ENCODE results near the gene TMBIM1.

TMBIM1 gene

GRCh38 chr2:218292048-218293014 lies at the start of gene TMBIM1:
TSS of gene TMBIM1 (minus strand) at chr2:218292503. CDS start at chr2:218282141, 10,362 bp downstream.
- peak in 1 of 2 experiments; percentile 60 for DNase-seq

GRCh38 chr2:218341381-218341780 lies 49.1 kb upstream of the TMBIM1 start:
- no peak for DNase-seq

- DNase-seq: no peak
Observed at GRCh38 chr2:218340656-218341055, 48.4 kb upstream of the TMBIM1 start.

GRCh38 chr2:218334531-218334930 lies 42.2 kb upstream of the TMBIM1 start:
- DNase-seq: no peak

GRCh38 chr2:218332920-218333645 lies 40.8 kb upstream of the TMBIM1 start:
- no peak for DNase-seq

- no peak for DNase-seq
Observed at GRCh38 chr2:218332288-218332687, 40.0 kb upstream of the TMBIM1 start.

GRCh38 chr2:218331745-218332144 lies 39.4 kb upstream of the TMBIM1 start:
- no peak for DNase-seq

GRCh38 chr2:218329826-218330593 lies 37.7 kb upstream of the TMBIM1 start:
- DNase-seq: no peak

- DNase-seq: no peak
Observed at GRCh38 chr2:218329027-218329825, 36.9 kb upstream of the TMBIM1 start.

- no peak for DNase-seq
Observed at GRCh38 chr2:218328294-218328693, 36.0 kb upstream of the TMBIM1 start.

GRCh38 chr2:218327451-218328210 lies 35.3 kb upstream of the TMBIM1 start:
- DNase-seq: no peak

- DNase-seq: no peak
Observed at GRCh38 chr2:218326315-218326714, 34.0 kb upstream of the TMBIM1 start.

GRCh38 chr2:218325566-218326160 lies 33.4 kb upstream of the TMBIM1 start:
- no peak for DNase-seq

- peak; percentile 23 to 56 for DNase-seq
Observed at GRCh38 chr2:218323526-218324472, 31.5 kb upstream of the TMBIM1 start.

GRCh38 chr2:218322768-218323525 lies 30.6 kb upstream of the TMBIM1 start:
- DNase-seq: peak; percentile 31 to 78

- no peak for DNase-seq
Observed at GRCh38 chr2:218320704-218321336, 28.5 kb upstream of the TMBIM1 start.

GRCh38 chr2:218319813-218320365 lies 27.6 kb upstream of the TMBIM1 start:
- no peak for DNase-seq

GRCh38 chr2:218318241-218318640 lies 25.9 kb upstream of the TMBIM1 start:
- no peak for DNase-seq

Measured in SW 1271 (cell line).